H54 (cell line): ENCODE results near the gene KAZALD1.
A peak's percentile ranks its signal among the peaks of the same experiment; 100 is the strongest.
"Not testable (repeated sequence)": the region's sequence is repeated elsewhere in the genome, so short reads cannot be mapped to it uniquely, and the experiment has no call there.

ENCODE experiments used
- DNase-seq: peaks from one replicate; pipeline ENCODE4 v3.0.0; 2011; ENCODE audit warnings: low spot score, mixed read lengths; ENCODE audit not compliant: insufficient read length
- FAIRE-seq: peaks from 3 replicates; lab custom pipeline; 2011; peaks lifted over from hg19 to GRCh38; lab: Jason Lieb, UNC
- POLR2A ChIP-seq: IDR thresholded peaks from 2 replicates; pipeline ENCODE4 v1.6.1; 2011; ENCODE audit warnings: low read depth, mild to moderate bottlenecking, low read length

KAZALD1 gene

DNA sequence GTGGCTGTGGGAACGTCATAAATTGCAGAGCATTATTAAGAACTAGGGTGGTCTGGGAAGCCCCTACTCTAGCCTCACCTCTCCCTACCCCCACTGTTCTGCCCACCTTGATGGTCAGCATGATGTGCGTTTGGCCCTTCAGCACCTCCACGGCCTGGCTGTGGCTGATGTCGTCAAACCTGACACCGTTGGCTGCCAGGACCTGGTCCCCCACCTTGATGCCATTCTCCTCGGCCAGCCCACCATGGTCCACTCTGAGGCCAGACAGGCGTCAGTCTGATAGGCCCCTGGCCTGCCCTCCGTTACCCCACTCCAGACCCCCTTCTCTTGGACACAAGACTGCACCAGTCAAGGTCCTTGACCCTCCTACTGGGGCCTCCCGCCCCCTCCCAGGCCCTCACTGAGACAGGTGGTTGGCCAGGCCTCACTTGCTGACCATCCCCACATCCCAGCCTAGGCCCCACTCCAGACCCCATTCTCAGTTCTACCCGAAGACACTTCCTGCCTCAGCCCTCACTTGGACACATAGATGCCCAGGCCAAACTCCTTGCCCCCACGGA, 40.0 kb upstream of the KAZALD1 start:
- DNase-seq = no peak
- no peak for TF ChIP-seq POLR2A
- FAIRE-seq = no peak

DNA sequence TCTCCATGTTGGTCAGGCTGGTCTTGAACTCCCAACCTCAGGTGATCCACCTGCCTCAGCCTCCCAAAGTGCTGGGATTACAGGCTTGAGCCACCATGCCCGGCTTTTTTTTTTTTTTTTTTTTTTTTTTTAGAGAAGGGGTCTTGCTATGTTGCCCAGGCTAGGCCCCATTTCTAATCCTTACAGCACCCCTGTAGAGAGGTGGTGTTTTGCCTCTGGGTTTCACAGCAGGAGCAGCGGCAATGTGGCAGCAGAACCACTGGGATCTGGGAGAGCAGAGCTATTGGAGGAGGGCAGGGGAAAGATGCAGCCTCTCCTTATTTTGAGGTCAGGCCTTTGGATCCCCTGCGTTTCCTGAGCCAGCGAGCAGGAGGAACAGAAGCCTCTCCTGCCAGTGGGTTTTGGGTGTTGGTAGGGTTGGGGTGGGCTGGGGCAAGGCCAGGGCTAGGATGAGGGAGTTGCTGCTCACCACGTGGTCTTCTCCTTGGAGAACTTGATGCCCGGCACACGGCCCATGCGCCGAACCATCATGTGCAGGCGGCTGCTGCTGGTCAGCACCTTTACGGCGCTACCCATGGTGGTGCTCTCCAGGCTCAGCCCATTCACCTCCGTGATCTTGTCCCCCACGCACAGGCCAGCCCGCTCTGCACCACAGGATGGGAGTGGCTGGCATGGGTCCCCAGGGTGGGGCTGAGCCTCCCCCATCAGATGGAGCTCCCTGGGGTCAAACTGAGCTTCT, 38.7 kb upstream of the KAZALD1 start:
- DNase-seq (no peak), FAIRE-seq (no peak)
- no peak for TF ChIP-seq POLR2A

DNA sequence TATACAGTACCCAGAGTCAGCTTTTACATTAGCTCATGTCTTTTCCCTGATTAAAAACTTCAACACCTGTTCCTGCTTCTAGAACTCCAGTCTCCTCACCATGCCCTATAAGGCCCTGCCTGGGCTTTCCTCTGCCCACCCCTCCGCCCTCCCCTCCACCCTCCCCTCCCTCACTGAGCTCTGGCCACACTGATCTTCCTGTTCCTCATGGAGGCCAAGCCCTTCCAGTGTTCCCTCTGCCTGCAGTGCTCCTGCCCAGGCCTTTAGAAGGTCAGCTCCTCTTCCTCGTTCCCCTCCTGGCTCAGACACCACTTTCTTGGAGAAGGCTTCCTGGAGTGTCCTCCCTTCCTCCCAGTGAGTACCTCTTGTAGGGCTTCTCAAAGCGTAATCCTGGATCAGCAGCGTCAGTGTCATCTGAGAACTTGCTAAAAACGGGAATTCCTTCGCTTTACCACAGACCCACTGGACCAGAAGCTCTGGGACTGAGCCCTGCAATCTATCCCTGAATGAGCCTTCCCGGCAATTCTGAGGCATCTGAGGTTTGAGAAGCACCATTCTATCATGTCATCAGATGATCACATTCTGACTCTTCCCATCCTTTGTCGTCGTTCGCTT, 34.6 kb upstream of the KAZALD1 start:
- no peak for TF ChIP-seq POLR2A
- DNase-seq (no peak), FAIRE-seq (no peak)

DNA sequence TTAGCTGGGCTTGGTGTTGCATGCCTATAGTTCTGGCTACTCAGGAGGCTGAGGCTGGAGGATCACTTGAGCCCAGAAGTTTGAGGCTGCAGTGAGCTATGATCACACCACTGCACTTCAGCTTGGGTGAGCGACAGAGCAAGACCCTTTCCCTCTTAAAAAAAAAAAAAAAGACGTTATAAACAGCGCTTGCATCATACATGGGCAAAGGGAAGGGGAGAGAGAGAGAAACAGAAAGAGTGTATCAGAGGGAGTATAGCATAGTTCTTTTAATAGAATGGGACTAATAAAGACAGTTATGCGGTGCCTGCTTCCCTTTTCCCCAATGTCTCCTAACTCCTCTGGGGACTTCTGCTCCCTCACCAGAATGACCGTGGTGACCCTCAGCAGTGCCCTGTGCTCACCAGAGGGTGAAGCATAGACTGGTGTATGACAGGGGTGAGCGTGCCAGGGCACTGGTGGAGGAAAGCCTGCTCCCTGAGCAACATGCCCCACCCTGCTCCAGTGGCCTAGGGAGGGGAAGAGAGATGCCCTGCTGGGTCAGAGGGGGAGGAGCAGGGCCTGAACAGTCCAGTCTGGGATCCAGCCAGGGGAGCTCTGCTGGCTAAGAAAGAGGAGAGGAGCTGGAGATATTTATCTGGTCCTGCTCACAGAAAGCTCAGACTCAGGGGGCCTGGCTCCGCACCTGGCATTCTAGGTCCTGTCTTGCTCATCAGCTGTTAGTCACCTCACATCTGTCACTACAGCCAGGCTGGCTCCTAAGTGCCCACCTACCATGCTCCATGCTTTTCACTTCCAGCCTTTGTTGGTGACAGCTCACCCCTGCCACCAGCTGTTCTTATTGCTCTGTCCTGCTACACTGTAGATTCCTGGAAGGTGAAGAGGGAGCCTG, 33.1 kb upstream of the KAZALD1 start:
- peak; percentile 70 for DNase-seq
- no peak for FAIRE-seq
- no peak for TF ChIP-seq POLR2A

DNA sequence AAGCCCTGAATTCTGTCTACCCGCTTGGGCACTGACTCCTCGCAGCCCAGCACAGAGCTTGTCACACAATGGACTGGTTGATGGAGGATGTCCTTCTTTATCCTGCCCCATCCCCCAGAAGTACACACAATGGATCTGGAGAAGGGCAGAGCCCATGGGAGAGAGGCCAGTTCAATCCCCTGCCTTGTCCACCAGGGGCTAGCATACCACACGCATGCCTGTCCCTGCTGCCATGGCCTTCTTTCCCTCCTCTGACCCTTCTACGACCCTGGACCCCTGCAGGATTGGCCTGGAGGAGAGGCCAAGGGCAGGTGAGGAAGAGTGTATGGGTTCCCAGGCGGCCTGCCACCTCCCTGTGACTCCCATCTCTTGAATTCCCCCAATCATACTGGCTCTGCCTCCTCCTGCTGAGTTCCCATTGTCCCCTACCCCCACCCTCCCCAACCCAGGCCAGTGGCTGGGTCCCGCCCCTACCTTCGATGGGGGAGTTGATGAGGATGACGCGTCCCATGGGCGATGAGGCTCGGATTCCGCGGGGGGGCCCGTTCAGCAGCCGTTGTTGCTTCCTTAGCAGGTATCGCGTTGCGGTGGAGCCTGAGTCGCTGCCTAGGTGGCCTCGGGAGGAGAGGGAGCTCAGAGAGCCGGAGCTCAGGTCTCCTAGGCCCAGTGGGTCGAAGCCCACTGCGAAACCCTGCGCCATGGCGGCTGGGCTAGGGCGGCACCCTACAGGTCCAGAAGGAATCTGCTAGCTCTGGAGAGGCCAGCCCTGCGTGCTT, 32.1 kb upstream of the KAZALD1 start:
- no peak for TF ChIP-seq POLR2A
- no peak for DNase-seq
- no peak for FAIRE-seq

DNA sequence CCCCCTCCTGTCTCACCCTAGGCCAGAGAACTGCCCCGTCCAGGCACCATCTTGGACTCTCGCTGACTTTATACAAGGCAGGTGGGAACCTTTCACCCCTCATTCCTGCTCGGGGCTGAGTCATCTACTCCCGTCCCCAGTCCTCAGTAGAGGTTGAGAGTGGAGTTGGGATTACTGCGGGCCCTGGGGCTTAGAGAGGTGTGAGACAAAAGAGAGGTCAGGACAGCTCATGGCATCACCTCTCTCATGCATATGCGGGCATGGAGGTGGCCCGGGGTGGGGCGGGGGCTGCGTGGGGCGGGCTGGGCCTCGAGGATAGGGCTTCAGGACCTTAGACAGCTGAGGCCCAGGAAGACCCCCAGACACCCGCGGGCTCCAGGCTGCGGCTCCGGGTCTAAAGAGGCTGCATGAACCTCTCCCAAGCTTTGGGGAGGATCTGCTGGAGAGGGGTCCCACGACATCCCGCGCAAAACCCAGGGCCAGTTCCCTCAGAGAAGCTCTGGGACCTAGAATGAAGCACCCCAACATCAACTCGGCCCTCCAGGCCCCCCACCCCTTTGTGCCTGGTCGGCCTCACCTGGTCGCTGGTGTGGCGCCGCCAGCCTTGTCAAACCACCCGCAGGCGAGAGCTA, 31.2 kb upstream of the KAZALD1 start:
- TF ChIP-seq POLR2A = no peak; the same call in 1 of the 2 replicates
- no peak for DNase-seq
- FAIRE-seq = no peak

DNA sequence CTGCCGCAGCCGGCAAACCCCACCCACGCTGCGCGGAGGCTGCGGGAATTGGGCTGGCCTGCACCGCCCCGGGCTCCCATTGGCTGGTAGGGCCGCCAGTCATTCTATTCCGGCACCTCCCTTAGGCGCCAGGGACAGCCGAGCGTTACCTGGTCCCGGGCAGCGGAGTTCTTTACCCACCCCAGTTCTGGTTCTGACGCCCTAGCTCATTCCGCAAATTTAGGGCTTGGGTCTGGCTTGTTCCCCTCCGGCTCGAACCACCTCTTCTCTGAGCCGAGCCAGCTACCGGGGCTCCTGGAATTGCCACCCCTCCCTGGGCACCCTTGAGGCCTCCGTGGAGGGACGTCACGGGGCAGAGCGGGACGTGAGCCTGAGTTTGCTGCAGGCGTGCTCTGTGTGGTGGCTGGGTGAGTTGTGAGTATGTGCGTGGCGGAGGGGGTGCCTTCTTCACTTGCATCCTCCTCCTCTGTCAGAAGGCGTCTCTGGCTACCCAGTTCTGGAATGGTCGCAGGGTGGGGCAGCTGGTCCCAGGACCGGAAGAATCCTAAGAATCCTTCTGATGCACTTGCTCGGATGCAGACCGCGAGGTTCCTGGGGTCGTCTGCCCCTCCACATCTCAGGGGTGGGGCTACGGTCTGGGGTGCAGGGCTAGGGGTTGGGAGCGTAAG, 30.5 kb upstream of the KAZALD1 start, which contains the start of the genes PDZD7 and SFXN3:
Gene PDZD7 (minus strand): TSS at position 2 of the 668 bp plus-strand sequence. CDS start 910 bp downstream, outside the sequence.
Gene SFXN3 (plus strand): TSS at position 107 of the 668 bp plus-strand sequence. CDS start 3,461 bp downstream, outside the sequence.
- FAIRE-seq = no peak

DNA sequence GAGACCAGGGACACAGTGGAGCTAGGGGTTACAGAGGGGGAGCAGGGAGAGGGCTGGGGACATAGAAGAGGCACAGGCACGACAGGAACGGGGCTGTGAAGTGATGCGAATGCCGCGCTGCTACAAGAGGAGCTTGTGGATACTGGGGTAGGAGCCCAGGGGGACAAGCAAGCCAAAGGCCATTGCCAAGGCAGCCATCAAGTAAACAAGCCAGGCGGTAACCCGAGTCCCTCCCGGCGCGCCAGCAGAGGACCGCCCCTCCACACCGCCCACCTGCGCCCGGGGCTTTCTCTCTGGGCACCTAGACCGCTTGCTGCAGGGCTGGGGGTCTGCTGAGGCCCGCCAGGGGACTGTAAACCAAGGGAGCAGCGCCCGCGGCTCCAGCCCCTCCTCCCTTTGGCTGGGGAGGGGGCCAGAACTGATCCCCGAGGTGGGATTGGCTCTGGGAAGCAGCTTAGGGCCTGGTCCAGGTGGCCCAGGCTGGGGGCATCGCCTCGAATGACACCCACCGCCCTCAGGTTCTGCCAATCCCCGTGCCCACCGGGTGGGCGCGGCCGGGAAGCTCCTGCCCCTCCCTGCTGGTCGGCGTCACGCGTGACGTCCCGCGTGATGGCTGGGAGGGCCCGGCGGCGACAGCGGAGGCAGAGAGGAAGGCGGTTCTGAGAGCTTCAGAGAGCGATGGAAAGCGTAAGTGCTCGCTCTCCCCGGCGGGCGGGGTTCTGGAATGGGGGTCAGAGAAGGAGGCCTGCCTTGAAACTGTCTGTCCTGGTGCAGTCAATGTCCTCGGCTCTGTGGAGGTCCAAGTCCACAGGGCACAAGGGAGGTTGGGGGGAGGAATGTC, 29.8 kb upstream of the KAZALD1 start:
- TF ChIP-seq POLR2A = peak; percentile 74
- FAIRE-seq (no peak), DNase-seq (no peak)

More for the DNA sequence above, 30.5 kb upstream of the KAZALD1 start, which contains the start of the genes PDZD7 and SFXN3:
- no peak; the same call in 1 of the 2 replicates for TF ChIP-seq POLR2A
- DNase-seq = peak; percentile 87

DNA sequence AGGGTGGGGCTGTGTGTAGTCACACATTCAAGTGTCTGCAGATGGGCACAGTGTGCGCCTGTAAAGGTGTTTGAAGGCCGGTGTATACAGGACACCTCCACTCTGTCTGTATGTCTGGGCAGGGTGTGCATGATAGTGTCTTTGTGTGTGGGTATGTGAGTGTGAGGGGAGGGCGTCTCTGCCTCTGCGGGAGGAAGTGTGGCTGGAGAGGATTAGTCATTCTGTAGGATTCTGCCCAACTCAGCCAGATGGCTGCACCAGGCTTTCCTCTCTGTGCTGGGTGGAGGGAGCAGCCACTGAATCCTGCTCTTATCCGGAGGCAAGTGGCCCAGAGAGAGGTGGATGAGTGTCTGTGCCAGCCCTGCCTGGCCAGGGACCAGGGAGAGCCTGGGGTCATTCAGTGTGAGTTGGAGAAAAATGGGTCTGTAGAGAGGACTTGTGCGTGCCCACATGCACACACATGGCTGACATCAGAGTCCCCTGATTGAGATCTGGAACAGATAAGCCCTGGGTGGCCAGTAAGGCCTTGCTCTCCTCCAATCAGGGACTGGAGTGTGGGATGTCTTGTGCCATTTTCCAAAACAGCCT, 29.1 kb upstream of the KAZALD1 start:
- peak; percentile 80 for DNase-seq
- peak; percentile 31 for TF ChIP-seq POLR2A
- FAIRE-seq = peak; percentile 27

DNA sequence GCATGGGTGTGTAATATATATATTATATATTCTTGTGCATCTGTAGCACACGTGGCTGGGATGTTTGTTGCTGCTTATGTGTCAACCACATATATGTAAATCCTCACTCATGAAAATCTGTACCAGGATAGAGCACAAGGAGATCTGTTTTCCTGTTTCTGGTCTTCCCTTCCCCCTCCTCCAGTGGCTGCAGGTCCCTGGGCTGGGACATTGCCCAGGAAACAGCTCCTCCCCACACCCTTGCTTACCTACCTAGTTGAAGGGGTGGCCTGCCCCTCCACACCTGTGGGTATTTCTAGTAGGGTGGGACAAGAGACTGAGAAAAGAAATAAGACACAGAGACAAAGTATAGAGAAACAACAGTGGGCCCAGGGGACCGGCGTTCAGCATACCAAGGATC, 28.5 kb upstream of the KAZALD1 start:
- FAIRE-seq (no peak), DNase-seq (no peak)
- no peak for TF ChIP-seq POLR2A

DNA sequence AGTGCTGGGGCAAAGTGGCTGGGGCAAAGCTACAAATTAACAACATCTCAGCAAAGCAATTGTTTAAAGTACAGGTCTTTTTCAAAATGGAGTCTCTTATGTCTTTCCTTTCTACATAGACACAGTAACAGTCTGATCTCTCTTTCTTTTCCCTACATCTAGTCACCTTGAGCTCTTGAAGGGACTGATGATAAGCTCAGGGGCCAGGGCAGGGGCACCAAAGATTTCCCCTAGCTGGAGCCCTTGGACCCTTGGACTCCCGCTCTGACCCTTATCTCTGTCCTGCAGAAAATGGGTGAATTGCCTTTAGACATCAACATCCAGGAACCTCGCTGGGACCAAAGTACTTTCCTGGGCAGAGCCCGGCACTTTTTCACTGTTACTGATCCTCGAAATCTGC, 27.4 kb upstream of the KAZALD1 start:
- not testable (repeated sequence) for DNase-seq, FAIRE-seq
